Activated naive CD4-positive, alpha-beta T cell treated with anti-CD3 and anti-CD28 coated beads, Interleukin-2, amount 50 U/mL, for 24 hours (primary cell): ENCODE data around the gene PHKA2.

Source experiments
- H3K27ac Mint-ChIP-seq: one replicate; pipeline ENCODE4 v1.8.0; 2021; ENCODE audit warnings: mild to moderate bottlenecking, mixed read lengths
- H3K27me3 Mint-ChIP-seq: one replicate; pipeline ENCODE4 v1.8.0; 2021; ENCODE audit warnings: mixed read lengths
- H3K36me3 Mint-ChIP-seq: one replicate; pipeline ENCODE4 v1.8.0; 2021; ENCODE audit warnings: mixed read lengths
- H3K4me1 Mint-ChIP-seq: one replicate; pipeline ENCODE4 v1.8.0; 2021; ENCODE audit warnings: mixed read lengths
- H3K4me3 Mint-ChIP-seq: one replicate; pipeline ENCODE4 v1.8.0; 2021; ENCODE audit warnings: mild to moderate bottlenecking, mixed read lengths
- H3K9me3 Mint-ChIP-seq: one replicate; pipeline ENCODE4 v1.8.0; 2021; ENCODE audit warnings: mixed read lengths

Gene PHKA2

GRCh38 chrX:18891548-18891945, 92.4 kb downstream of the PHKA2 start:
- no peak overlapping the region for H3K4me3 Mint-ChIP-seq
- no peaks in the 10 kb centered on the region for H3K36me3 Mint-ChIP-seq
- no peaks in the 10 kb centered on the region for H3K27me3 Mint-ChIP-seq
- H3K27ac Mint-ChIP-seq, result no peak overlapping the region
- H3K4me1 Mint-ChIP-seq, result peaks cover 16% of the 10 kb centered on the region
- H3K9me3 Mint-ChIP-seq, result no peaks in the 10 kb centered on the region

GRCh38 chrX:18890724-18891547, 93.0 kb downstream of the PHKA2 start:
- no peaks in the 10 kb centered on the region for H3K9me3 Mint-ChIP-seq
- H3K4me1 Mint-ChIP-seq, result peaks cover 22% of the 10 kb centered on the region
- no peaks in the 10 kb centered on the region for H3K36me3 Mint-ChIP-seq
- H3K4me3 Mint-ChIP-seq, result no peak overlapping the region
- H3K27me3 Mint-ChIP-seq, result no peaks in the 10 kb centered on the region
- H3K27ac Mint-ChIP-seq, result no peak overlapping the region

- Mint-ChIP-seq H3K36me3 (no peaks in the 10 kb centered on the region), H3K4me3 (peak overlapping the region; percentile 19), H3K27ac (no peak overlapping the region), H3K9me3 (no peaks in the 10 kb centered on the region), H3K4me1 (peaks cover 32% of the 10 kb centered on the region), H3K27me3 (no peaks in the 10 kb centered on the region)
Observed at GRCh38 chrX:18890049-18890381, 93.9 kb downstream of the PHKA2 start.

GRCh38 chrX:18889346-18890048, 94.4 kb downstream of the PHKA2 start:
- H3K4me3 Mint-ChIP-seq, result peak overlapping the region; percentile 19
- no peaks in the 10 kb centered on the region for H3K36me3 Mint-ChIP-seq
- no peaks in the 10 kb centered on the region for H3K27me3 Mint-ChIP-seq
- H3K4me1 Mint-ChIP-seq, result peaks cover 32% of the 10 kb centered on the region
- H3K27ac Mint-ChIP-seq, result no peak overlapping the region
- H3K9me3 Mint-ChIP-seq, result no peaks in the 10 kb centered on the region

GRCh38 chrX:18888281-18888680, 95.6 kb downstream of the PHKA2 start:
- Mint-ChIP-seq H3K27ac (no peak overlapping the region), H3K9me3 (no peaks in the 10 kb centered on the region), H3K36me3 (no peaks in the 10 kb centered on the region), H3K4me1 (peaks cover 32% of the 10 kb centered on the region), H3K4me3 (no peak overlapping the region), H3K27me3 (no peaks in the 10 kb centered on the region)

GRCh38 chrX:18887825-18888212, 96.1 kb downstream of the PHKA2 start:
- Mint-ChIP-seq H3K27me3 (no peaks in the 10 kb centered on the region), H3K4me1 (peaks cover 32% of the 10 kb centered on the region), H3K4me3 (no peak overlapping the region), H3K27ac (peak overlapping the region; percentile 55), H3K9me3 (no peaks in the 10 kb centered on the region), H3K36me3 (no peaks in the 10 kb centered on the region)

- Mint-ChIP-seq H3K4me1 (peaks cover 32% of the 10 kb centered on the region), H3K36me3 (no peaks in the 10 kb centered on the region), H3K4me3 (peak overlapping the region; percentile 52), H3K27ac (peak overlapping the region; percentile 86), H3K9me3 (no peaks in the 10 kb centered on the region), H3K27me3 (no peaks in the 10 kb centered on the region)
Observed at GRCh38 chrX:18887177-18887824, 96.6 kb downstream of the PHKA2 start.

GRCh38 chrX:18886344-18887161, 97.4 kb downstream of the PHKA2 start:
- Mint-ChIP-seq H3K36me3 (no peaks in the 10 kb centered on the region), H3K4me3 (peak overlapping the region; percentile 90), H3K27ac (peak overlapping the region; percentile 94), H3K9me3 (no peaks in the 10 kb centered on the region), H3K4me1 (peaks cover 32% of the 10 kb centered on the region), H3K27me3 (no peaks in the 10 kb centered on the region)

GRCh38 chrX:18886005-18886343, 97.9 kb downstream of the PHKA2 start:
- Mint-ChIP-seq H3K4me3 (peak overlapping the region; percentile 90), H3K27me3 (no peaks in the 10 kb centered on the region), H3K9me3 (no peaks in the 10 kb centered on the region), H3K4me1 (peaks cover 32% of the 10 kb centered on the region), H3K27ac (peak overlapping the region; percentile 94), H3K36me3 (no peaks in the 10 kb centered on the region)

- H3K9me3 Mint-ChIP-seq, result no peaks in the 10 kb centered on the region
- H3K27ac Mint-ChIP-seq, result peak overlapping the region; percentile 85
- peak overlapping the region; percentile 90 for H3K4me3 Mint-ChIP-seq
- H3K36me3 Mint-ChIP-seq, result no peaks in the 10 kb centered on the region
- peaks cover 32% of the 10 kb centered on the region for H3K4me1 Mint-ChIP-seq
- no peaks in the 10 kb centered on the region for H3K27me3 Mint-ChIP-seq
Observed at GRCh38 chrX:18885328-18886004, 98.4 kb downstream of the PHKA2 start.

GRCh38 chrX:18884916-18885315, 99.0 kb downstream of the PHKA2 start:
- H3K4me3 Mint-ChIP-seq, result no peak overlapping the region
- no peaks in the 10 kb centered on the region for H3K36me3 Mint-ChIP-seq
- peak overlapping the region; percentile 85 for H3K27ac Mint-ChIP-seq
- H3K4me1 Mint-ChIP-seq, result peaks cover 31% of the 10 kb centered on the region
- H3K27me3 Mint-ChIP-seq, result no peaks in the 10 kb centered on the region
- H3K9me3 Mint-ChIP-seq, result no peaks in the 10 kb centered on the region

- Mint-ChIP-seq H3K27me3 (no peaks in the 10 kb centered on the region), H3K36me3 (no peaks in the 10 kb centered on the region), H3K4me3 (no peak overlapping the region), H3K27ac (peak overlapping the region; percentile 46), H3K9me3 (no peaks in the 10 kb centered on the region), H3K4me1 (peaks cover 28% of the 10 kb centered on the region)
Observed at GRCh38 chrX:18883961-18884765, 99.8 kb downstream of the PHKA2 start.

GRCh38 chrX:18883234-18883960, 100.5 kb downstream of the PHKA2 start:
- peaks cover 28% of the 10 kb centered on the region for H3K4me1 Mint-ChIP-seq
- no peaks in the 10 kb centered on the region for H3K36me3 Mint-ChIP-seq
- H3K4me3 Mint-ChIP-seq, result no peak overlapping the region
- no peak overlapping the region for H3K27ac Mint-ChIP-seq
- H3K27me3 Mint-ChIP-seq, result no peaks in the 10 kb centered on the region
- no peaks in the 10 kb centered on the region for H3K9me3 Mint-ChIP-seq

GRCh38 chrX:18879144-18879543, 104.8 kb downstream of the PHKA2 start:
- Mint-ChIP-seq H3K4me3 (no peak overlapping the region), H3K27ac (no peak overlapping the region), H3K4me1 (no peaks in the 10 kb centered on the region), H3K9me3 (no peaks in the 10 kb centered on the region), H3K36me3 (no peaks in the 10 kb centered on the region), H3K27me3 (no peaks in the 10 kb centered on the region)
